Measurements from ENCODE around the gene PCDH12.
A peak's percentile ranks its signal among the peaks of the same experiment; 100 is the strongest.
"Not testable (repeated sequence)": the region's sequence is repeated elsewhere in the genome, so short reads cannot be mapped to it uniquely, and the experiment has no call there.

Gene PCDH12

DNA sequence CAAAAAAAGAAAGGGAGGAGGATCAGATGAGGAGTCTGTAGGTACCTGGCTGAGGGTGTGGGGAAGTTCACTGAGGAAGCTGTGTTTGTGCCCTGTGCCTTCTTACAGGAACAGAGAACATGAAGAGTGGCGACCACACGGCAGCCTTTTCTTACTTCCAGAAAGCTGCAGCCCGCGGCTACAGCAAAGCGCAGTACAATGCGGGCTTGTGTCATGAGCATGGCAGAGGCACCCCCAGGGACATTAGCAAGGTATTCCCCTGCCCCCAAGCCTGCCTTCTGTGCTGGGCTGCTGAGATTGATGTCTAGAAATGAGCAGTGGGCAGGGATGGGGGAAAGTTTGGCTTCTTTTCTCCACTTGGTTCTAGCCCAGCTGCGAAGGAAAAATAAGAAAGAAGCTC lies 24.9 kb downstream of the PCDH12 start:
- no peak overlapping the region for H3K4me3 ChIP-seq (ENCODE audit: low read depth, low read length)
- TF ChIP-seq, protein P1, sequence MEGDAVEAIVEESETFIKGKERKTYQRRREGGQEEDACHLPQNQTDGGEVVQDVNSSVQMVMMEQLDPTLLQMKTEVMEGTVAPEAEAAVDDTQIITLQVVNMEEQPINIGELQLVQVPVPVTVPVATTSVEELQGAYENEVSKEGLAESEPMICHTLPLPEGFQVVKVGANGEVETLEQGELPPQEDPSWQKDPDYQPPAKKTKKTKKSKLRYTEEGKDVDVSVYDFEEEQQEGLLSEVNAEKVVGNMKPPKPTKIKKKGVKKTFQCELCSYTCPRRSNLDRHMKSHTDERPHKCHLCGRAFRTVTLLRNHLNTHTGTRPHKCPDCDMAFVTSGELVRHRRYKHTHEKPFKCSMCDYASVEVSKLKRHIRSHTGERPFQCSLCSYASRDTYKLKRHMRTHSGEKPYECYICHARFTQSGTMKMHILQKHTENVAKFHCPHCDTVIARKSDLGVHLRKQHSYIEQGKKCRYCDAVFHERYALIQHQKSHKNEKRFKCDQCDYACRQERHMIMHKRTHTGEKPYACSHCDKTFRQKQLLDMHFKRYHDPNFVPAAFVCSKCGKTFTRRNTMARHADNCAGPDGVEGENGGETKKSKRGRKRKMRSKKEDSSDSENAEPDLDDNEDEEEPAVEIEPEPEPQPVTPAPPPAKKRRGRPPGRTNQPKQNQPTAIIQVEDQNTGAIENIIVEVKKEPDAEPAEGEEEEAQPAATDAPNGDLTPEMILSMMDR (IDR thresholded peaks at IDR 0.05; ENCODE audit: control insufficient read depth, extremely low read depth, insufficient read depth) = no peak
- DNase-seq (ENCODE audit: low read depth) = no peak

DNA sequence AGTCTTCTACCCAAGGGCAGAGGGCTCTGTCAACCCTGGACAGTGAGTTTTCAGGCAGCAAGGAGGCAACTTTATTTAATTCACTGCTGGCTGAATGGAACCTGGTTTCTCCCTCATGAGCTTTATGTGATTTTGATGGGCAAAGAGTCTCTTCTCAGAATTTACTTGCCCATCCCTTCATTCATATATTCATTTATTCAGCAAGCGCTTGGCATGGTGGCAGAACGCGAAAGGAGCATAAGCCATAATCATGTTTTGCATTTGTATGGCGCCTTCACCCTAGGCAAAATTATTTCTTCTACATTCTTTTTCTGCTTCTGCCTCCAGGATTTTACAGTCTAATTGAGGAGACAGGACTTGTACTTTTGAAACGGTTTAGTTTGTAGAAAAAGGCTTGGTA lies 26.3 kb downstream of the PCDH12 start:
- no peak for DNase-seq (ENCODE audit: low read depth)
- TF ChIP-seq, protein P1 (IDR thresholded peaks at IDR 0.05; ENCODE audit: control insufficient read depth, extremely low read depth, insufficient read depth) = no peak
- H3K4me3 ChIP-seq (ENCODE audit: low read depth, low read length) = no peak overlapping the region

DNA sequence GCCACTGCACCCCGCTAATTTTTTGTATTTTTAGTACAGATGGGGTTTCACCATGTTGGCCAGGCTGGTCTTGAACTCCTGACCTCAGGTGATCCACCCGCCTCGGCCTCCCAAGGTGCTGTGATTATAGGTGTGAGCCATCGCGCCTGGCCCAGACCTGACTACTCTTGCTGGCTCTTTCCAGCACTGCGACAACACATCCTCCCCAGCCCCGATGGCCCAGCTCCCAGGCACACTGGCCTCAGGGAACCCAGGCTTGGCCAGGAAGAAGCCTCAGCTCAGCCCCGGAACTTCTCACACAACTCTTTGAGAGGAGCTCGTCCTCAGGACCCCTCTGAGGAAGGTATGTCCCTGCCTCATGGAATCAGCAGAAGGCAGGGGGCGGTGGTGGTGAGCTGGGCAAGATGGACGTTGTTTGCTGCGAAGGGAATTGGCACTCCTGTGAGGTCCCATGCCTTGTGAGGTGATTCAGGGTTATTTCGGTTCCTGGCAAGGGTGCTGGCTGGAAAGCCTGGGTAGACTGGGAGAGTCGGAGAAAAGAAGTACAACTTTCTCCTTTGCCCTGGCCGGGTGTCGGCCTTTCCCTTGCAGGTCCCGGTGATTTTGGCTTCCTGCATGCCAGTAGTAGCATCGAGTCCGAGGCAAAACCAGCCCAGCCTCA lies 28.5 kb downstream of the PCDH12 start:
- H3K4me3 ChIP-seq (ENCODE audit: low read depth, low read length) = no peak overlapping the region
- TF ChIP-seq, protein P1 (IDR thresholded peaks at IDR 0.05; ENCODE audit: control insufficient read depth, extremely low read depth, insufficient read depth) = no peak
- no peak for DNase-seq (ENCODE audit: low read depth)

GRCh38 chr5:141928051-141928450 lies 30.0 kb downstream of the PCDH12 start:
- no peak overlapping the region for H3K4me3 ChIP-seq (ENCODE audit: low read depth, low read length)
- TF ChIP-seq, protein P1 (IDR thresholded peaks at IDR 0.05; ENCODE audit: control insufficient read depth, extremely low read depth, insufficient read depth) = no peak
- DNase-seq (ENCODE audit: low read depth) = no peak

DNA sequence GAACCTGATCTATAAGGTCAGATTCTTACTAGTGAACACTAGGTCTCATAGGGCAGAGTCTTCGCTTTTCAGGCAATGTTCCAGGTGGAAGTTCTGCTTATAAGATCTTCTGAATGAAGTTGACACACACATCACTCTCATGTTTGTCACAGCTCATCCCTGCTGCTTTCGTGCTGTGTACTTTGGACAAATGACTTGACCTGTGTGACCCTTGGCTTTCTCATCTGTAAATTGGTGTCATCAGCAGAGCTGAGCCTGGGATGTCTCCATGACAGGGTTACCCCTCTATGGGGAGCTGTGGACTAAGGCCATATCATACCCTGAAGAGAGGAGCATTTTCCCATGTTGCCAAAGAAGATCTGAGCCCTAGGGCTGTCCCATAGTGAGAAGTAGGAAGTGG lies 31.6 kb downstream of the PCDH12 start:
- no peak overlapping the region for H3K4me3 ChIP-seq (ENCODE audit: low read depth, low read length)
- TF ChIP-seq, protein P1 (IDR thresholded peaks at IDR 0.05; ENCODE audit: control insufficient read depth, extremely low read depth, insufficient read depth) = no peak
- no peak for DNase-seq (ENCODE audit: low read depth)

- TF ChIP-seq, protein P1 (IDR thresholded peaks at IDR 0.05; ENCODE audit: control insufficient read depth, extremely low read depth, insufficient read depth) = no peak
- peak within 1 kb of the TSS; percentile 71 for H3K4me3 ChIP-seq (ENCODE audit: low read depth, low read length)
- DNase-seq (ENCODE audit: low read depth) = peak; percentile 87
Observed at GRCh38 chr5:141923448-141924313, 34.3 kb downstream of the PCDH12 start, which contains the start of gene DELE1. TSS of gene DELE1 (plus strand) at chr5:141923871. CDS start at chr5:141923942, 71 bp downstream.

DNA sequence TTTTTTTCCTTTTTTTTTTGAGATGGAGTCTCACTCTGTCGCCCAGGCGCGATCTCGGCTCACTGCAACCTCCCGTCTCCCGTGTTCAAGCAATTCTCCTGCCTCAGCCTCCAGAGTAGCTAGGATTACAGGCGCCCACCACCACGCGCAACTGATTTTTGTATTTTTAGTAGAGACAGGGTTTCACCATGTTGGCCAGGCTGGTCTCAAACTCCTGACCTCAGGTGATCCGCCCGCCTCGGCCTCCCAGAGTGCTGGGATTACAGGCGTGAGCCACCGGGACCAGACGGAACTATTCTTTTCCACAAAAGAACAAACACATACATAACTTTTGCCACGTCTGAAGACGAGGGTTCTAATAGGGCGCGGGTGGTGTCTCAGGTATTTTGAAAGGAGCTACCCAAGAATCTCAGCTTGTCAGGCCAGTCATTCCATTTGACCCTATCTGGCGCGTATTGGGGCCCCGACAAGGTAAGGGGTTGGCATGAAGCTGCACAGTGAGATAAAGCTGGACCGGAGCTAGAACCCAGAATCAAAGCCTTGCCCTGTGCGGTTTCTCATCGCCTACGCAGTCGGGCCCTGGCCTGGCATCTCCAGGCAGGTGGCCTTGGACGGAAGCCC lies 35.1 kb downstream of the PCDH12 start:
- peak overlapping the region; percentile 71 for H3K4me3 ChIP-seq (ENCODE audit: low read depth, low read length)
- not testable (repeated sequence) for DNase-seq (ENCODE audit: low read depth)

All from LNCaP clone FGC (cell line).